ENCODE measurements around the gene CD209.

DNA sequence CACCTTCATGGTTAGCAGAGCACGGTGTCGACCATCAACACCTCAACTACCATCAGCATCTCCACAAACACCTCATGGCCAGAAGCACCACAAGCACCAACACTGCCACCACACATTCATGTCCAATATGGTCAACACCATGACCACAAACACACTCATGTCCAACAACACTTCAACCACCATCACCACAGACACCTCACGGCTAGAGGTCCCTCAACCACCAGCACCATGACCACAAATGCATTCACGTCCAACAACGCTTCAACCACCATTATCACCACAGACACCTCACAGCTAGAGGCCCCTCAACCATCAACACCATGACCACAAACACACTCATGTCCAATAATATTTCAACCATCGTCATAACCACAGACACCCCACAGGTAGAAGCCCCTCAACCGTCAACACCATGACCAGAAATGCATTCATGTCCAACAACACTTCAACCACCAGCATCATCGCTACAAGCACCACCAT, 56.5 kb downstream of the CD209 start:
- TF ChIP-seq, protein P1, sequence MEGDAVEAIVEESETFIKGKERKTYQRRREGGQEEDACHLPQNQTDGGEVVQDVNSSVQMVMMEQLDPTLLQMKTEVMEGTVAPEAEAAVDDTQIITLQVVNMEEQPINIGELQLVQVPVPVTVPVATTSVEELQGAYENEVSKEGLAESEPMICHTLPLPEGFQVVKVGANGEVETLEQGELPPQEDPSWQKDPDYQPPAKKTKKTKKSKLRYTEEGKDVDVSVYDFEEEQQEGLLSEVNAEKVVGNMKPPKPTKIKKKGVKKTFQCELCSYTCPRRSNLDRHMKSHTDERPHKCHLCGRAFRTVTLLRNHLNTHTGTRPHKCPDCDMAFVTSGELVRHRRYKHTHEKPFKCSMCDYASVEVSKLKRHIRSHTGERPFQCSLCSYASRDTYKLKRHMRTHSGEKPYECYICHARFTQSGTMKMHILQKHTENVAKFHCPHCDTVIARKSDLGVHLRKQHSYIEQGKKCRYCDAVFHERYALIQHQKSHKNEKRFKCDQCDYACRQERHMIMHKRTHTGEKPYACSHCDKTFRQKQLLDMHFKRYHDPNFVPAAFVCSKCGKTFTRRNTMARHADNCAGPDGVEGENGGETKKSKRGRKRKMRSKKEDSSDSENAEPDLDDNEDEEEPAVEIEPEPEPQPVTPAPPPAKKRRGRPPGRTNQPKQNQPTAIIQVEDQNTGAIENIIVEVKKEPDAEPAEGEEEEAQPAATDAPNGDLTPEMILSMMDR (IDR thresholded peaks at IDR 0.05) = no peak
- no peak for TF ChIP-seq EZH2 (IDR thresholded peaks at IDR 0.05)

Measured in neural progenitor cell (in vitro differentiated cells).